CD4-positive, alpha-beta T cell treated with Interferon alpha-2 for 1 hour (primary cell): ENCODE data around the gene CMC4.

Source experiments
- DNase-seq, 2 donors: peaks; one replicate each; pipeline ENCODE4 v3.0.0-alpha.2; 2020 to 2022

CMC4 gene

DNA sequence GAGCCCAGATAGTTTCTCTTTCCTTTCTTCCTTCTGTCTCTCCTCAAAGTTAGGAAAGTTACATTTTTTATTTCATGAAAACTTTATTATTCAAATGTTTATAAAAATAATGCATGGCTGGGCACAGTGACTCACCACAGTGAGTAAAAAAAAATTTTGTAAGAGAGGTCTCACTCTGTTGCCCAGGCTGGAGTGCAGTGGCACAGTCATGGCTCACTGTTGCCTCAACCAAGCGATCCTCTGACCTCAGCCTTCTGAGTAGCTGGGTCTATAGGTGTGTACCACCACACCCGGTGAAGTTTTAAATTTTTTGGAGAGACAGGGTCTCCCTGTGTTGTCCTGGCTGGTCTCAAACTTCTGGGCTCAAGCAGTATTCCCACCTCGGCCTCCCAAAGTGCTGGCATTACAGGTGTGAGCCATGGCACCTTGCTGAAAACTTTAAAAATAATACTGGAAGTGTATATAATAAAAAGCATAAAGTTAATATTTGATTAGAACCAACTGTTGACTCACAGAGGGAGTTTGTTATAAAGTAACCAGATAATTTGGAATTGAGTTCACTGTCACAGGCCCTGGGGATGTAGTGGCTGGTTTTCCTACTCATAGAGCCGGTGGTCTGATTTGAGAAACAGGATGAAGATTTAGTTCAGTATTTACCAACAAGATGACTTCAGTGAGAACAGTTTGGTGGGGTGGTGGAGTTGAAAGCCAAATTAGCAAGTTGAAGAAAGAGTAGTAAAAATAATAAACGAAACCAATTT lies 18.0 kb downstream of the CMC4 start:
- DNase-seq = no peak

DNA sequence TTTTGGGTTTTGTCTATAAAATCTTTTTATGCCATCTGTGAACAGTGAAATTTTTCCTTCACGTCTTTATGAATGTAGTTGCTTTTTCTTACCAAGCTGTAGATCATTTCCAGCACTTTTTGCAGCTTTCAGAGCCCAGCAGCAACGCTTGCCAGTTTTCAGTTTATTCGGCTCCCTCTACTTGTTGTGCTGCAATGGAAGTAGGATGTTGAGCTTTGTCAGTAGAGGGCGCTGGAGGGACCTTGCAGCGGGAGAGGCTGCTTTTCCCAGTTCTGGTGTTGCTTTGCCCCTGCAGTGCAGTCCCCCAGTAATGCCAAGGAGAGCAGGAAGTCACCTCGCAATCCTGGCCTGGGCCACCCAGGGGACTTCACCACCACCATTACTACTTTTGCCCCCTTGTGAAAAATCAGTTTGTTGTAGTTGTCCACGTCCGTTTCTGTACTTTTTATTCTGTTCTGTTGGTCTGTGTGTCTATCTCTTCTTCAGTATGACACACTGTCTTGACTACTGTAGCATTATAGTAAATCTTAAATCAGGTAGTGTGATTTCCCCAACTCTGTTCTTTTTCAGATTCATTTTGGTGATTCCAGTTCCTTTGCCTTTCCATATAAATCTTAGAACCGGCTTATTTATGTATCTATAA lies 21.8 kb downstream of the CMC4 start:
- peak; percentile 40 to 63 for DNase-seq

DNA sequence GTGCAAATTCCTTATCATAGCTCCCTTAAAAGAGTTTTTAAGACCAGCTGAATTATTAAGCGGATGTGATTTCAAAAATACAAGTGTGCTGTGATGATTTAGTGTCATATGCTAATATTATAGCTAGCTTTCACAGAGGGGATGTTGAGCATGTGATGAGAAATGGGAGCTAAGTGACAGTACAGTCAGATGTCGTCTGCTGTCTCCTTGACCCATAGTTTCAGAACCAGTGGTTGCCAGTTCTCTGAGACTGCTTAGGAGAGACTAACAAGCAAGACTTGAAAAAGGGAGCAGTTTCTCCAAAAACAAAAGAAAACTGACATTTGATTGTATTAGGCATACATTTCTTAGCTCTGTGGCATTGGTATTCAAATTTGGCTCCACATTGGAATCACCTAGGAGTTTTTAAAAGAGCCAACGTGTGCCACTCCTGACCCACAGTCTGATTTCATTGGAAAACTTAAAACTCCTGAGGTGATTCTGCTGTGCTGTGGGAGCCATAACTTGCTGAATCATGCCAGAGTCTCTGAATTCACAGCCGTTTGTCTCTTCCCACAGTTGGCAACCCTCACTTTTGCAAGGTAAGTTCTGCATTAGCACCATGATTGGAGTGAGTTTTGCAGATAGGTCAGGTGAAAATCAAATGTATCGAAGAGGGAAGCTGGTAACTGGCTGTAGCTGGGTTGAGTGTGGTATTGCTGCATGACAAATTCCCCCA lies 24.0 kb downstream of the CMC4 start:
- DNase-seq = no peak

GRCh38 chrX:155046129-155046810 lies 24.7 kb downstream of the CMC4 start:
- no peak for DNase-seq

DNA sequence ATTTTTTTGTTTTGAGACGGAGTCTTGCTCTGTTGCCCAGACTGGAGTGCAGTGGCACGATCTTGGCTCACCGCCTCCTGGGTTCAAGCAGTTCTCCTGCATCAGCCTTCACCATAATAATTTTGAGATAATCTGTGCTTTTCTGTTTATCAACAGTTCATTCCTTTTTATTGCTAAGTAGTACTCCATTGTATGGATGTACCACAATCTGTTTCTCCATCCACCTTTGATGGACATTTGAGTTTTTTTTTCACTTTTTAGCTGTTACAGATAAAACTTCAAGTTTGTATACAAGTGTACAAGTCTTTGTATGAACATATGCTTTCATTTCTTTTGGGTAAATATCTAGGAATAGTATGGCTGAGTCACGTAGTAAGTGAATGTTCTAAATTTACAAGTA lies 35.2 kb downstream of the CMC4 start:
- DNase-seq = no peak

DNA sequence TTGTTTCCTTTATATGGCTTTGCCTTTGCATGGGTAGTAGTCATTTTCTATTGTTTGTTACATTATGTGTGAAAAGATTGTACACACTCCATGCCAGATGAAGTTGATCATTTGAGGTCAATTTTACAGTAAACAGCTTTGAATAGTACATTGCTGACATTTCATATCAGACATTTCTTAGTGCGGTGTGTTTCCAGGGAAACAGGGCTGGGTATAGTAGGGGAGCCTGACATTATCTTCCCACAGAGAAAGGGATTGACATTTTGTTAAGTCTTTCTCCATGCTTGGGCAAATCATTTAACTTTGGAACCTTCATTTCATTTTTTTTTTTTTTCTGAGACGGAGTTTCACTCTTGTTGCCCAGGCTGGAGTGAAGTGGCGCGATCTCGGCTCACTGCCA lies 39.3 kb downstream of the CMC4 start:
- DNase-seq = no peak

DNA sequence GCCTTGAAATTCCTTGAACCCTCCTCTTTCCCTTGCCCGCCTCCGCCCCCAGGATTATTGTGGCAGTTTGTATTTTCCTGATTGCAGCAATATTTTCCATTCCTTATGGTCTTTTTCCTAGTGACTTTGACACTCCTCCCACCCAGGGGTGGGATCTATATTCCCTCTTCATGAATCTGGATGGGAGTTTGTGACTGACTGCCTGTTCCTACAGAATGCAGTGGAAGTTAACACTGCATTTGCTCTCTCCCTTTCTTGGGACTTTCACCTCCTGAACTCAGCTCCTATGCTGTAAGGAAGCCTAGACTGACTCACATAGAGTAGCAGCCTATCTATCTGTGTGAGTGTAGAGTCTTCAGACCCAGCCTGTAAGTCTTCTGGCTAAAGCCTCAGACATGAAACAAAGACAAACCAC lies 42.1 kb downstream of the CMC4 start:
- DNase-seq = no peak

- DNase-seq = no peak
Observed at GRCh38 chrX:155028129-155028528, 42.8 kb downstream of the CMC4 start.

- peak in 1 of 2 donors; percentile 40 for DNase-seq
Observed at GRCh38 chrX:155027509-155028066, 43.3 kb downstream of the CMC4 start.

- peak; percentile 97 for DNase-seq
Observed at GRCh38 chrX:155026727-155027508, 44.0 kb downstream of the CMC4 start, which contains the start of gene FUNDC2. FUNDC2 (plus strand) TSS chrX:155026844; CDS start chrX:155026939, 95 bp downstream.

GRCh38 chrX:155026420-155026726 lies 44.6 kb downstream of the CMC4 start:
- DNase-seq = no peak

DNA sequence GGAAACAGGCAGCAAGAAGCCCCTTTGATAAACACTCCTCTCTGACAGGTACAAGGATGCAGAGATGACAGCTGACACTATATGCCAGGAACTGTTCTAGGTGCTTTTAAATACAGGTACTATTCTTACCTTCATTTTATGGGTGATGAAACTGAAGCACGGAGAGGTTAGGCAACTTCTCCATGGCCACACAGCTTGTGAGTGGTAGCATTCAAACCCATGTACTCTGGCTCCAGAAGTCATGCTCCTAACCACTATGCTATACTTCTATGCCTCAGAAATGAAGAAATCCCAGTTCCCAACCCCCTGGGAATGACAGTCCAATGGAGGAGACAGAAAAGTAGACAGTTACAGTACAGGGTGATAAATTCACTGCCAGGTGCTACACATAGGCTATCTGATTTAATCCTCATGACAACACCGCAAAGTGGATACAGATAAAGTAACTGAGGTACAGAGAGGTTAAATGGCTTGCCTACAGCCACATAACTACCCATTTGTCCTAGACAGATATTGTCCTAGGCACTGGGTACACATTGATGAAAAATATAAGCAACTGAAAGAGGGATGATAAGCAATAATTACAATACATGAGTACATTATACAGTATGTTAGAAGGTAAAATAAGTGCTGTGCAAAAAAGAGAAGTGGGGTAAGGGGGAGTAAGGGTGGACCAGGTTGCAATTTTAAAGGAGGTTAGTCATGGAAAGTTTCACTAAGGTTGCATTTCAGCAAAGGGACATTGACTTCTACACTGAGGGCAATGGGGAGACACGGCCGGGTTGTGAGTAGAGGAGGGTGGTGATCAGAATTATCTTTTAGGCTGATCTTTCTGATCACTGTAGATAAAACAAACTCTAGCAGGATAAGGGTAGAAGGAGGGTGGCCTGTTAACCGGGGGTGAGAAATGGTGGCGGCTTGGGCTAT lies 46.8 kb downstream of the CMC4 start:
- DNase-seq = no peak

- DNase-seq = no peak
Observed at GRCh38 chrX:155022585-155022984, 48.4 kb downstream of the CMC4 start, which contains the start of gene F8. F8 (minus strand) TSS chrX:155022723; CDS start chrX:155022552, 171 bp downstream.

- no peak for DNase-seq
Observed at GRCh38 chrX:155020591-155020990, 50.3 kb downstream of the CMC4 start.
